OCI-LY3 (cell line): Measurements from ENCODE around the gene ANKRD11.

ENCODE experiments used
- EZH2phosphoT487 ChIP-seq: fragments of 200-600 bp; shearing (Covaris generic); IDR thresholded peaks from 2 replicates; pipeline ENCODE4 v1.6.1; 2018; ENCODE audit warnings: antibody characterized with exemption, mixed run types, low read depth
- TF ChIP-seq, protein P1 (sequence below): fragments of 200-600, 300-600 bp; sonication (generic); IDR thresholded peaks from 2 replicates; pipeline ENCODE4 v1.5.1; 2014; ENCODE audit warnings: antibody characterized with exemption, low read length, low read depth

DNA sequence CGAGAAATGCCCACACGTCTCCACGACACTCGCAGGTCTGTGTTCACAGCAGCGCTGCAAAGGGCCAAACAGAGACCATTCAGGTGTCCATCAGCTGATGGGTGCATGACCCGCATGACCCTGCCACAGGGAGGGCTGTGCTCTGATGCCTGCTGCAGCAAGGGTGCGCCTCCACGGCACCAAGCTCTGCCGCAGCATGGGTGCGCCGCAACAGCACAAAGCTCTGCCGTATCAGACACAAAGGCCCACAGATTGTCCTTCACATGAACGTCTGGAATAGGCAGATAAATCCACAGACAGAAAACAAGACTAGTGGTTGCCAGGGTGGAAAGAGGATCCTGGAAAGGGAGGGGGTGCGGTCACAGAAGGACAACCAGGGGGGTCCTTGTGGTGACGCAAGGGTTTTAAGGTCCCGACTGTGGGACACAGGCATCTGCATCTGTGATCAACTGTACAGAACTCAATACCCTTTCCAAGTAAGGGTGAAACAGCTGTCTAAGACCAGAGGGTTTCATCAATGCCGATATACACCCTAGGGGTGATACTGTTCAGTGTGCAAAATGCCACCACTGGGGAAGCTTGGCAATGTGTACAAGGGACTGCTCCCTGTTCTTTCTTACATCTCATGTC is 121.0 kb downstream of the ANKRD11 start:
- TF ChIP-seq, protein P1, sequence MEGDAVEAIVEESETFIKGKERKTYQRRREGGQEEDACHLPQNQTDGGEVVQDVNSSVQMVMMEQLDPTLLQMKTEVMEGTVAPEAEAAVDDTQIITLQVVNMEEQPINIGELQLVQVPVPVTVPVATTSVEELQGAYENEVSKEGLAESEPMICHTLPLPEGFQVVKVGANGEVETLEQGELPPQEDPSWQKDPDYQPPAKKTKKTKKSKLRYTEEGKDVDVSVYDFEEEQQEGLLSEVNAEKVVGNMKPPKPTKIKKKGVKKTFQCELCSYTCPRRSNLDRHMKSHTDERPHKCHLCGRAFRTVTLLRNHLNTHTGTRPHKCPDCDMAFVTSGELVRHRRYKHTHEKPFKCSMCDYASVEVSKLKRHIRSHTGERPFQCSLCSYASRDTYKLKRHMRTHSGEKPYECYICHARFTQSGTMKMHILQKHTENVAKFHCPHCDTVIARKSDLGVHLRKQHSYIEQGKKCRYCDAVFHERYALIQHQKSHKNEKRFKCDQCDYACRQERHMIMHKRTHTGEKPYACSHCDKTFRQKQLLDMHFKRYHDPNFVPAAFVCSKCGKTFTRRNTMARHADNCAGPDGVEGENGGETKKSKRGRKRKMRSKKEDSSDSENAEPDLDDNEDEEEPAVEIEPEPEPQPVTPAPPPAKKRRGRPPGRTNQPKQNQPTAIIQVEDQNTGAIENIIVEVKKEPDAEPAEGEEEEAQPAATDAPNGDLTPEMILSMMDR: no peak
- TF ChIP-seq EZH2phosphoT487: no peak
